GM19193 (cell line): ENCODE measurements around the gene GPR176.

ENCODE experiments used
- POLR2A ChIP-seq: IDR thresholded peaks from 4 replicates; pipeline ENCODE4 v1.6.1; 2011; ENCODE audit not compliant: insufficient read depth, insufficient read length; ENCODE audit errors: extremely low read depth

Gene GPR176

DNA sequence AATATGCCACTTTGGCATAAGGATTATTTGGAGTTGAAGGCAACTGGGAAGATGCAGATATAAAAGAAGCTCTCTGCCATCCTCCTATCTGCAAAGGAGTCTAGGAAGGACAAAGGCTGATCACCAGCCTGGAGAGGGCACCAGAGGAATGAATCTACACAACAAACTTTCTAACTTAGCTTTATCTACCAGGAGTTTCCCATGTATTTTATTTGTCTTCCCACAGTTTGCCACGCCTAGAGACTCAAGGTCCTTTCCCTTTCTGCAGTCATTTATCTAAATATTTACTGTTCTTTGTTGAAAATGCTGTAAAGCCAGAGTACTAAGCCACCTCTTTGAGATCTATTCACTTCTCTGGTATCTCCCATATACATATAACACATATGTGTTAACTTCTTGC lies 32.2 kb downstream of the GPR176 start:
- TF ChIP-seq POLR2A = no peak

DNA sequence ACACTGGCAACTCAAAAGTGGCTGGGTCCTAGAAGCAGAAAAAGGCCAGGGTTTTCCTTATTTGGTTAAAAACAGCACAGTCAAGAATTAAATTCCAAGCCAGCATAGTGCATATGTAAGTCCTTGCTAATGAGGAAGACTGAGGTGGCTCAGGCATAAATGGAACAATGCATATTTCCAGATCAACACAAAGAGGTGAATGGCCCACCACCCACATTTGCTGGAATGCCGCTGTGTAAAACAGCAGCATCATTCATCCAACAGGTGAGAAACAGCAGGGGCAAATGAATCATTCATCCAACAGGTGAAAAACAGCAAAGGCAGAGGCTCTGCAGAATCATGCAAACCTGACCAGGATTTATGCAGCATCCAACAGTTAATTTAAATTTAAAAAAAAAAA lies 32.9 kb downstream of the GPR176 start:
- TF ChIP-seq POLR2A = no peak

GRCh38 chr15:39886418-39886817 lies 33.6 kb downstream of the GPR176 start:
- TF ChIP-seq POLR2A = no peak

- no peak for TF ChIP-seq POLR2A
Measured at GRCh38 chr15:39885099-39885777, 34.8 kb downstream of the GPR176 start.

DNA sequence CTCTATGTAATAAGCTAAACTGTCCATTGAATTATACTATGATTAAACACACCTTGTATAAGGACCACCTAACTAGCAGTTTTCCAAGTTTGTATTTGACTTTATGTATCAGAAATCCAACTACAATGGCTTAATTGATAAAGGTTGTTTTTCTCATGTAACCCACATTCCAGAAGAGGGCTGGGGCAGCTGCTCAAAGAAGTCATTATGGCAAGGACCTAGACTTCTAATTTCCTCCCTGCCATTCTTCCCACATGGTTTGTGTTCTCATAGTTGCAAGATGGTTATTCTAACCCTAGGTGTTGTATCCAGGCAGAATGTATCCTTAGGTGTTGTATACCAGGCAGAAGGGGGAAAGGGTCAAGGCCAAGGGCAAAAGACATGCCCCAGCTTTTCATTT lies 35.7 kb downstream of the GPR176 start:
- TF ChIP-seq POLR2A = no peak

GRCh38 chr15:39882602-39883001 lies 37.5 kb downstream of the GPR176 start:
- TF ChIP-seq POLR2A = no peak

GRCh38 chr15:39881790-39882189 lies 38.3 kb downstream of the GPR176 start:
- no peak for TF ChIP-seq POLR2A

DNA sequence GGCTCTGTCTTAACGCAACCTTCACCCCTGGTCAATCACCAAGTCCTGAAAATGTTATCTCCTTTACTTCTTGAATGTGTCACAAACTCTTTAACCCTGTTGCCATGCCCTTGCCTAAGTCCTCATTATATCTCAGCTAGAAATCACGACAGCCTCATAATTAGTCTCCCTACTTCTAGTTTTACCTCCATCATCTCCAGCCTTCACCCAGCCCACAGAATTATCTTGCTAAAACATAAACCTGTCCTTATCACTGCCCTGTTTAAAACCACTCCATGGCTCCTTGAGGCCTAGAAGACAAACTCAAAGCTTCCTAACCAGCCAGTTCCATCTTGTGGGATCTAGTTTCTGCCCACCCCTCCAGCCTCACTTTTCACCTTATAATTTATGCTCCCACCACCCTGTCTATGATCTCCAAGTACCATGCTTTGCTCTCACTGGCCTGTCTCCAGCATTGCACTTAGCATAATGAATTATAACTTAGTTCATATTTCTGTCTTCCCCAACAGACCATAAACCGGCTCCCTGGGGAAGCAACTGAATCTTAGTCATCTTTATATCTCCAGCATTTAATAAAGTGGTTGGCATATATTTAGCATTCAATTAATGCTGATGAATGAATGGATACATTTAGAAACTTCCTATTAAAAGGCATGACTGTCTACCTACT lies 39.2 kb downstream of the GPR176 start:
- TF ChIP-seq POLR2A = no peak

DNA sequence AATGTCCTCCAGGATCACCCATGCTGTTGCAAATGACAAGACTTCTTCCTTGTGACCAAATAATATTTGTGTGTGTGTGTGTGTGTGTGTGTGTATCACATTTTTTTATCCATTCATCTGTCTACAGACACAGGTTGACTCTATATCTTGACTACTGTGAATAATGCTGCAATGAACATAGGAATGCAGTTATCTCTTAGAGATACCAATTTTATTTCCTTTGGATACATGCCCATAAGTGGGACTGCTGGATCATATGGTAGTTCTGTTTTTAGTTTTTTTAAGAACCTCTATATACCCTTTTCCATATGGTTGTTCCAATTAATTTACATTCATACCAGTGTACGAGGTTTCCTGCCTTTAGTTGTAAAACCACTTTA lies 41.7 kb downstream of the GPR176 start:
- TF ChIP-seq POLR2A = no peak

DNA sequence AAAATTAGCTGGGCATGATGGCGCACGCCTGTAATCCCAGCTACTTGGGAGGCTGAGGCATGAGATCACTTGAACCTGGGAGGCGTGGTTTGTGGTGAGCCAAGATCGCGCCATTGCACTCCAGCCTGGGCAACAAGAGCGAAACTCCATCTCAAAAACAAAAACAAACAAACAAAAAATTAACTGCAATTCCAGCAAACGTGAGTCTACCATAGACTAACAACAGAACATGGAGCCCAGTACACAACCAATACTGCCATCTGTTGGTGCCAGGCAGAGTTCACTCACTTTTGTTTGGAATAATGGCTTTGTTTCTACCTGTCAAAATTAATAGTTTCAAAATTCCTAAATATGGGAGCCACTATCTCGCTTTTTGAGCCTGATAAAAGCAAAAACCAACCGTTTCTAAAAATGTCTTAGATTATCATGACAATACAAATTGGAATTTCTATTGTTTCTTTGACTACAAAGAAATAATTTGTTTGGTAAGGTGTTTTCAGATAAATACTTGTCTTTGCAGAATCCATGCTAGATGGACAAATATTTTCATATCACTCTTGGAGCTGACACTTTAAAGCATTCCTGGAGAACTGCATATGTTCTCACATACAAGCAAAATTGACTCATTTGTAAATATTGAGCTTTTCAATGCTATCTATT lies 45.0 kb downstream of the GPR176 start:
- TF ChIP-seq POLR2A = no peak

DNA sequence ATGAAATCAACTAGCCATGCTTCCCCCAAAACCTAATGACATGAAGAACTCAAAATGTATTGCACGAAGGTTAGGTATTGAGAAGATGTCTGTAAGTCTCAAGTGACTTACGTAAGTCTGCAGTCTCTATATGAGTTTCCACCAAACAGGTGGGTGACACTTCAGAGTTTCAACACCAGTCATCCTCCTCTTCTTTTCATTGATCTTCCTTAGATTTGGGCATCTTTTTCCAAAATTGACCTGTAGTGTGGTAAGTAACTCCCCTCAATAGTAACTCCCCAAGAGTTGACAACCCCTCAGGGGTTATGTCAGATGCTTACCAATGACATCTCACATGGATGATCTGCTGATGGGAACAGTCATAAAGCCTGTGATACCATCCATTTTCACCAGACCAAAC lies 46.1 kb downstream of the GPR176 start:
- no peak for TF ChIP-seq POLR2A

- TF ChIP-seq POLR2A = no peak
Measured at GRCh38 chr15:39870537-39870936, 49.5 kb downstream of the GPR176 start.

DNA sequence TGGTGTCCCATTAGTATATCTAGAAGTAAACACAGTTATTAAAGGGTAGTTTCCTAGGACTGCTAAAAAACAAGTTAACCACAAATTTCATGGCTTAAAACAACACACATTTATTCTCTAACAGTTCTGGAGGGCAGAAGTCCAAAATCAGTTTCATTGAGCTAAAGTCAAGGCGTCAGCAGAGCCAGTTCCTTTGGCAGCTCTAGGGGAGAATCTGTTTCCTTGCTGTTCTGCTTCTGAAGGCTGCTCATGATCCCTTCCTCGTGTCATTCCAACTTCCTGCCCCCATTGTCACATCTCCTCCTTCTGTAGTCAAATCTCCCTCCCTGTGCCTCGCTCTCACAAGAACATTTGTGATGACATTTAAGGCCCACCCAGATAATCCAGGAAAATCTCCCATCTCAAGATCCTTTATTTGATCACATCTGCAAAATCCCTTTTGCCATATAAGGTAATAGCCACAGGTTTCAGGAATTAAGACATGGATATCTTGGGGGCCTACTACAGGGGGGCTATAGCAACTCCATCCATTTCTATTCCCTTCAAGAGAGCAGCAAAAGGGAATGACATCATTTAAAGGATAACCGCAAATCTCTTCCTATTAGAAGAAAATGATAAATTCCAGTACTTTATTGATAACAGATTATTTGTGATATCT lies 50.1 kb downstream of the GPR176 start:
- no peak for TF ChIP-seq POLR2A

DNA sequence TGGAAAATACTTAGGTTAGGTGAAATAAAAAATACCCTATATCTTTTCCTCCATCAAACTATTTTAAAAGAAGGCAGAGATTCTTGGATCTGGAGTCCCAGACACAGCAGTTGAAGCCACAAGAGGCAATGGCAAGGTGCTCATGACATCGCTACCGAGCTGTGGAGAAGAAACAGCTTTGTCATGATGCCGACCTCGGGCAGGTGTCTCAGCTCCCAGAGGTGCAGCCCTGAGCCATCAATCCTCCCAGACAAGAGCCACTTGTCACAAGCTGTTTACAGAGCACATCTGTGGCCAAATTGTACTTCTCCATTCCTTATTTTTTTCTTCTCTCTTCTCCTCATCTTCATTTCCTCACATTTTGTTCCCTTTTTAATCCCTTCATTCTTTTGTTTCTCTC lies 50.8 kb downstream of the GPR176 start:
- no peak for TF ChIP-seq POLR2A

GRCh38 chr15:39868396-39868795 lies 51.7 kb downstream of the GPR176 start:
- no peak for TF ChIP-seq POLR2A
